Middle frontal gyrus (tissue), 1 donor: ENCODE results near the gene THSD4.

Experiments used
- DNase-seq: peaks from one replicate; pipeline ENCODE4 v3.0.0-alpha.2; 2015; ENCODE audit warnings: low spot score; ENCODE audit errors: extremely low spot score

The THSD4 gene

GRCh38 chr15:71097890-71098289 lies 17.4 kb upstream of the THSD4 start:
- no peak for DNase-seq

- no peak for DNase-seq
Measured at GRCh38 chr15:71098920-71099319, 16.4 kb upstream of the THSD4 start.

- no peak for DNase-seq
Measured at GRCh38 chr15:71103102-71103676, 12.1 kb upstream of the THSD4 start.

- DNase-seq: no peak
Measured at GRCh38 chr15:71104636-71105035, 10.6 kb upstream of the THSD4 start.

GRCh38 chr15:71105444-71105843 lies 9.8 kb upstream of the THSD4 start:
- no peak for DNase-seq

- no peak for DNase-seq
Measured at GRCh38 chr15:71106802-71107500, 8.3 kb upstream of the THSD4 start.

GRCh38 chr15:71107501-71107815 lies 7.8 kb upstream of the THSD4 start:
- DNase-seq: no peak

GRCh38 chr15:71109130-71109529 lies 6.1 kb upstream of the THSD4 start:
- no peak for DNase-seq

GRCh38 chr15:71109905-71110304 lies 5.4 kb upstream of the THSD4 start:
- no peak for DNase-seq

GRCh38 chr15:71110405-71111180 lies 4.7 kb upstream of the THSD4 start:
- DNase-seq: no peak

GRCh38 chr15:71111181-71111565 lies 4.1 kb upstream of the THSD4 start:
- DNase-seq: no peak

GRCh38 chr15:71111950-71112349 lies 3.3 kb upstream of the THSD4 start:
- DNase-seq: no peak

GRCh38 chr15:71112429-71112828 lies 2.8 kb upstream of the THSD4 start:
- no peak for DNase-seq

GRCh38 chr15:71114066-71114680 lies 1.1 kb upstream of the THSD4 start:
- no peak for DNase-seq

- no peak for DNase-seq
Measured at GRCh38 chr15:71115567-71116351, 488 bp downstream of the THSD4 start.

GRCh38 chr15:71116366-71116765 lies 1.1 kb downstream of the THSD4 start:
- no peak for DNase-seq

GRCh38 chr15:71116942-71117341 lies 1.7 kb downstream of the THSD4 start:
- no peak for DNase-seq

GRCh38 chr15:71117714-71118305 lies 2.5 kb downstream of the THSD4 start:
- DNase-seq: no peak

GRCh38 chr15:71118345-71118744 lies 3.1 kb downstream of the THSD4 start:
- DNase-seq: no peak

GRCh38 chr15:71118881-71119632 lies 3.8 kb downstream of the THSD4 start:
- DNase-seq: no peak
